ENCODE results near the gene LRRC2. TPM values are rescaled to one million over a fixed set of nuclear protein-coding genes. Genes with fewer than 3 reads are reported as not detected.
"Not testable (repeated sequence)": the region's sequence is repeated elsewhere in the genome, so short reads cannot be mapped to it uniquely, and the experiment has no call there.

LRRC2 gene
- total RNA-seq, 1 donor from 2014 or later, result 110 TPM

GRCh38 chr3:46509661-46510187 lies 56.4 kb downstream of the LRRC2 start:
- DNase-seq (ENCODE audit: missing footprints) (no peak), ATAC-seq (no peak)
- intact Hi-C loops (cut with DNase I), result no loop called here

GRCh38 chr3:46508850-46509591 lies 57.1 kb downstream of the LRRC2 start:
- ATAC-seq, result no peak
- intact Hi-C loops (cut with DNase I), result no loop called here

GRCh38 chr3:46506526-46506925 lies 59.6 kb downstream of the LRRC2 start:
- ATAC-seq, result no peak

More at GRCh38 chr3:46508850-46509591, 57.1 kb downstream of the LRRC2 start:
- no peak for DNase-seq (ENCODE audit: missing footprints)

GRCh38 chr3:46505953-46506352 lies 60.1 kb downstream of the LRRC2 start:
- intact Hi-C loops (cut with DNase I), result no loop called here
- DNase-seq (ENCODE audit: missing footprints) (no peak), ATAC-seq (no peak)

More at GRCh38 chr3:46506526-46506925, 59.6 kb downstream of the LRRC2 start:
- DNase-seq (ENCODE audit: missing footprints), result no peak
- intact Hi-C loops (cut with DNase I), result no loop called here

- DNase-seq (ENCODE audit: missing footprints) (no peak), ATAC-seq (no peak)
- intact Hi-C loops (cut with DNase I), result no loop called here
Observed at GRCh38 chr3:46504789-46505188, 61.3 kb downstream of the LRRC2 start.

DNA sequence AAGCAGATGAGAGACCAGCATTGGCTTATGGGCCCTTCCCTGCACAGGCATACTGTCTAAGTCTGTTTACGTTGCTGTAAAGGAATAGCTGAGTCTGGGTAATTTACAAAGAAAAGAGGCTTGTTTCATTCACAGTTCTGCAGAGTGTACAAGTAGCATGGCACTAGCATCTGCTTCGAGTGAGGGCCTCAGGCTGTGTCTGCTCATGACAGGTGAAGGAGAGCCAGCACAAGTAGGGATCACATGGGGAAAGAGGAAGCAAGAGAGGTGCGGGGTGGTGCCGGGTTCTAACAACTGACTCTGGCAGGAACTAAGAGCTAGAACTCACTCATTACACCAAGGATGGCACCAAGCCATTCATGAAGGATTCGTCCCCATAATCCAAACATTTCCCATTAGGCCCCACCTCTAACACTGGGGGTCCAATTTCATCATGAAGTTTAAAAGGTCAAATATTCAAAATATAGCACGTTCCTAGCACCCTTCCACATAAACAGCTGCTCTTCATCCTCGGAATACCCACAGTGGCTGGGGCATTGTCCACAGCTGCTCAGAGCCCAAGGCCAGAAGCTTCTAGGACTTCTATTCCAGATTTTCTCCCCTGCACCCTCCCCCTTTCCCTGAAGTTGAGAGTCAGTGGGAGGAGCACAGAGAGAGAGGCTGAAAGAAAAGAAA lies 62.8 kb downstream of the LRRC2 start:
- ATAC-seq (no peak), DNase-seq (ENCODE audit: missing footprints) (no peak)
- intact Hi-C loops (cut with DNase I), result no loop called here

DNA sequence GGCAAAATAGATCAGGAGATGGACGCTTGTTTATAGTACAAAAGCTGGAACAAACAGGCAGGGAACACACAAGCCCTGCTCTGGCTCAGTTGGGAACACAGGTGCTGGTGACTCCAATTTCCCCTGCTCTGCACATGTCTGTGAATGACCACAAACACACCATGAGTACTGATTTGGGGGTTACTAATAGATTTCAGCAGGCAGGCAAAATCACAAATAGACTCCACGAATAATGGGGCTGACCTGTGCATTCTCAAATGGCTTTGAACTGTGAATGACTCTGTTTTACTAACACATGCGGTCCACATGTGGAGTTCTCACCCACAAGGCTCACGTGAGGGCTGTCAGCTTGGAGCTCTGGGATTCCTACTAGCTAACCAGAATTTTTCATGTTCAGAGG lies 64.4 kb downstream of the LRRC2 start:
- intact Hi-C loops (cut with DNase I), result no loop called here
- DNase-seq (ENCODE audit: missing footprints) (no peak), ATAC-seq (no peak)

- DNase-seq (ENCODE audit: missing footprints) (no peak), ATAC-seq (no peak)
- intact Hi-C loops (cut with DNase I), result no loop called here
Observed at GRCh38 chr3:46500656-46501635, 65.2 kb downstream of the LRRC2 start.

DNA sequence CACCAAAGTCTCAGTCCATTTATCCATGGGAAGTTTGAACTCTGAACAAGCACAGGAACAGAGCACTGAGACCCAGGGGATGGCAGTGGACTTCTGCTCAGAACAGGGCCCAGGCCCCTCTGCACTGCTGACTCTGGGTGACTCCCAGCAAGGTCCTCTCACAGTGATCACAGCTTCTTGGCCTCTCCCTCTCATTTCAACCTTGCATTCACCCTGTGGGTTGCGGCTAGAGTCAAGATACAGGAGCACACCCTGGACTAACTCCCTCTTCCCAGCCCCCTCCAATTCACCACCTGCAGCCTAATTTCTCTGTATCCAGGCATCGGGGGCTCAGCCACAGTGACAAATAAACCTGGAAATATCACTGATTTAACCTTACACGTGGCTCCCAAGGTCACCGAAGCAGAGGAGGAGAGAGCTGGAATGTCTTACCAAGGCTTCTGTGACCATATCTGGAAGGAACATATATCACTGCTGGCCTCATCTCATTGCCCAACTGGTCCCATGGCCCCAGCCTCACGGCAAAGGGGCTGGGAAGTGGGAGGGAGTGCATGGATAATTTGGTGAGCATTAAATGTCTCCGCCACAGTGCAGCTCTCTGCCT lies 67.1 kb downstream of the LRRC2 start:
- ATAC-seq (peak; percentile 27), DNase-seq (ENCODE audit: missing footprints) (no peak)
- intact Hi-C loops (cut with DNase I), result no loop called here

DNA sequence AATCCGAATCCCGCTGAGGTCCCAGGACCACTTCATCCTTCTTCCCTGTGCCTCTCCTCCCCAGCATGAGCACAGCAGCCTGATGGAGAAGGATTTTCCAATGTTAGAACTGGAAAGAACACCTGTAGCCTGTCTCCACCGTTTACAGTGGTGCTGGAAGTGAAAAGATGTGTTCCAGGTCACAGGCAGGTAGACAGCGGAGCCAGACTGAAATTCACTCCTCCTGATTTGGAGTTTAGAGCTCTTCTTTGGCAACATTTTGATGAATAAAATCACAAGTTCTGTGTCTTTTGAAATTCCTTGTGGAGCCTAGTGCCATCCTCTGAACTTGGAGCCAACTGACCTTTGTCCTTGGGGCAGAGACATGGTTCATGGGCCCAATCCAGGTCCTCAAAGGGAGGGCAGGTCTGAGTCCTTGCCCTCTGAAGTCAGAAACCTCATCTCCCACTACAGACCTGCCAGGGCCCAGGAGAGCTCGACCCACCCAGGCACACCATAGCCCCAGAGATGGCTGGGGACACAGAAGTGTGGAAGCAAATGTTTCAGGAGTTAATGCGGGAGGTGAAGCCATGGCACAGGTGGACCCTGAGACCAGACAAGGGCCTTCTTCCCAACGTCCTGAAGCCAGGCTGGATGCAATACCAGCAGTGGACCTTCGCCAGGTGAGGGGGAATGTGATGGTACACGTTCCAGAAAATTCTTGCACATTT lies 68.4 kb downstream of the LRRC2 start, which contains the start of gene RTP3:
Gene RTP3, plus strand, starts transcription at position 421 of the 710 bp plus-strand sequence. Its CDS starts 87 bp downstream, at position 508.
- DNase-seq (ENCODE audit: missing footprints) (no peak), ATAC-seq (no peak)
- intact Hi-C loops (cut with DNase I), result no loop called here

GRCh38 chr3:46496746-46497555 lies 69.2 kb downstream of the LRRC2 start:
- intact Hi-C loops (cut with DNase I), result no loop called here
- no peak for ATAC-seq
- DNase-seq (ENCODE audit: missing footprints), result no peak

DNA sequence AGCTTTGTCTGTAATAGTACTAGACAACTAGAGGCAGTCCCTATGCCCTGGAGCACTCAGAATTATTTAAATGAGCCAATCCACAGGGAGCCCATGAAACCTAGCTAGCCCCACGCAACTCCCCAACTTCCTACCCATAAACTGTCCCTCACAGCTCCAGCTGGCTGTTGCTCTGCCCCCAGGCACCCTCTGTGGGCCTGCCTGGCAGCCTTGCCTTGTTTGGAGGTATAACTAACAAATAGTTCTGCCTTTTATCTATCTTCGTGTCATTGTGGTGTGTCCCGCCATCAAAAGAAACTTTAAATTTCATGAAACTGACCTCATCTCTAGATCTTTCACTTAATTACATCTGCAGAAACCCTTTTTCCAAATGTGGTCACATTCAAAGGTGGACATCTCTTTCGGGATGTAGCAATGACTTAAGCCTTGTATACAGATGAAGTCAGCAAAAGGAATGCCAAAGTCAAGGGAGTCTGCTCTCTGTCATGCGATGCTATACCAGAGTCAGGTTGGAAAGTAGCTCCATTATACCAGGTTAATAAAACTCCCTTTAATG lies 70.1 kb downstream of the LRRC2 start:
- intact Hi-C loops (cut with DNase I), result no loop called here
- no peak for DNase-seq (ENCODE audit: missing footprints)
- ATAC-seq, result no peak

- DNase-seq (ENCODE audit: missing footprints); intact Hi-C loops (cut with DNase I); ATAC-seq: not testable (repeated sequence)
Observed at GRCh38 chr3:46494491-46494890, 71.6 kb downstream of the LRRC2 start.

DNA sequence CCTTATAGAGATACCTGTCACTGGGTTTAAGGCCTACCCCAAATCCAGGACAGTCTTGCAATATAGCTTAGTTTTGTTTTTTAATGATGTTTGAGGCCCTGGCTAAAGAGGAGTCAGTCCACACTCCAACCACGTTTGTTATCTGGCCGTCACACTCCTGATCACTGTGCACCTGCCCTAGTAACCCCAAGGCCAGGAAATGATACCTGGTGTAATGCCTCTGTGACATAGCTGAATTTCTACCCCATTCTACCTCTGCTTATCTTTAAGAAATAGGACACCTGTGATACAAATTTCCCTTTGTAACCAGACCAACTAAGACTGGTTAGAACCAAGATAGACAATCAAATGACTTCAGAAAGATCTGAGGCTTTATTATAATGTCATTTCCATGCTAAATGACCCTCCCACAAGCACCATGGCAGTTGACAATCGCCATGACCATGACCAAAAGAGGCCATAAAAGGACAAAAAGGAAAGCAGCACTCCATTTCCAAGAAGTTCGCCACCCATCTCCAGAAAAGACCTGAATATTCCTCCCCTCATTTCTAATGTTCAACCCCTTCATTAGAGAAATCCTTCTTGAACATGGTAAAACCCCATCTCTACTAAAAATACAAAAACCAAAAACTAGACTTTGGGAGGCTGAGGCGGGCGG lies 73.1 kb downstream of the LRRC2 start:
- intact Hi-C loops (cut with DNase I), result no loop called here
- DNase-seq (ENCODE audit: missing footprints) (no peak), ATAC-seq (no peak)

DNA sequence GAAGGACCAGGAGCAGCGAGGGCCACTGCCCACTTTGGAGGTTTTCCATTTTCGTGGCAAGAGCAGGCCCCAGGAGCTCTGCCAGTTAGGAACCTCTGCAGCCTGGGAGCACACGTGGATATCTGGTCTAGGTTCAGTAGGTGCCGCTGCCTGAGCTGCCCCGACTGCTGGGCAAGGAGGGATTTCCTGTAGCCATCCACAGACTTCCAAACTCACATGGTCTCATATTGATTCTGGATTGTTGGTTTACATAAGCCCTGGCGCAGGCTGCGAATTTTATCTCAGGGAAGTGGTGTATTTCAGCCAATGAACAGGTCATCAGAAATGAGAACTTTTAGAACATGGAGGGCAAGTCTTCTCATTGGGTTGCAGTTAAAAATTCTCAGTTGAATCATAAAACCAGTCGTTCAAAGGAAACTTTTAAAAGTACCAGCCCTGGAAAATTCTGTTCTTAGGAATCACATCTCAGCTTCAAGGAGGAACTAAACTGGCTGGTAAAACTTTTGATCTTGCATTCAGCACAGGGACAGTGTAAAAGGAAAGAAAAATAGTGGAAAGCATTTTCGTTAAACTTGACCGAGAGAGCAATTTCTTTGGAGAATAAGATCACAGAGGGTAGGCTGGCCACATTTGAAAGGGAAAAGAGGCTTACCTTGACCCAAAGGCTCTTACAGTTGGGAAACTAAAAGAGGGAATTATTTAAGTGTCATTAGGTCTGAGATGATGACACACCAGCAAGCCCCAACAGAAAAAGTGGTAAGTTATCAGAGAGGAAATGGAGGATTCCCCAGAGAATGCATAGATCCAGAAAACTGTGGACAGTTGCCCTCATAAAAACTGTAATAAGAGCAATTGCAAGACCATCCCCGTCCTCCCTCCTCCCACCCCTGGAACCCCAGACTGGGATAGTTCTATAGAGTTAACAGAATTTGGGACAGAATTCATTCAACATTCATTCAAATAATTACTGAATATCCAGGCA lies 74.7 kb downstream of the LRRC2 start:
- peak; percentile 42 for ATAC-seq
- DNase-seq (ENCODE audit: missing footprints), result no peak
- intact Hi-C loops (cut with DNase I), result loop anchor here (2.0 kb wide), 1 partner anchor 73 kb away; no protein-coding TSS in a partner anchor

Data from Right ventricle myocardium inferior (tissue), 1 donor.